C4-2B (cell line): ENCODE data around the gene PRPSAP1.

Experiments
- ZFX ChIP-seq: fragments of 450-650 bp; IDR thresholded peaks from 2 replicates; pipeline ENCODE4 v1.6.1; 2017
- TF ChIP-seq, protein P1 (sequence below): fragments of 450-650 bp; conservative IDR thresholded peaks from 2 replicates; pipeline ENCODE4 v1.5.1; 2017; ENCODE audit warnings: mild to moderate bottlenecking

DNA sequence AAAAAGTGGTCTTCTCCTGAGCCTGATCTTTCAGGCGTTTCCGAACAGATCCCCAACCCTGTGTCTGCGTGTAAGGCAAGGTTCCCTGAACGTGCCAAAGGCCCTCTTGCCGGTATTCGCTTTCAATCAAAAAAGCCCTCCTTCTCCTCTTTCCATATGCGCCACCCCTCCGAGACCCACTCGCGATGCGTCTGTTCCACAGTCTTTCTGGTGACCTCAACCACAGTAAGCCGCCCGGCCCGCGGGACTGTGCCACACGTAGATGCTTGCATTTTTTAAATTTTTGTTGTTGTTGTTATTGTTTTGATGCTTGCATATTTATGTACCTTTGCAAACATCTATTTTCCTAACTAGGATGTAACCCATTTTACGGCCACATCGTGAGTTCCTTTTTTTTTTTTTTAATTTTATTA, 607 bp upstream of the PRPSAP1 start:
- TF ChIP-seq, protein P1, sequence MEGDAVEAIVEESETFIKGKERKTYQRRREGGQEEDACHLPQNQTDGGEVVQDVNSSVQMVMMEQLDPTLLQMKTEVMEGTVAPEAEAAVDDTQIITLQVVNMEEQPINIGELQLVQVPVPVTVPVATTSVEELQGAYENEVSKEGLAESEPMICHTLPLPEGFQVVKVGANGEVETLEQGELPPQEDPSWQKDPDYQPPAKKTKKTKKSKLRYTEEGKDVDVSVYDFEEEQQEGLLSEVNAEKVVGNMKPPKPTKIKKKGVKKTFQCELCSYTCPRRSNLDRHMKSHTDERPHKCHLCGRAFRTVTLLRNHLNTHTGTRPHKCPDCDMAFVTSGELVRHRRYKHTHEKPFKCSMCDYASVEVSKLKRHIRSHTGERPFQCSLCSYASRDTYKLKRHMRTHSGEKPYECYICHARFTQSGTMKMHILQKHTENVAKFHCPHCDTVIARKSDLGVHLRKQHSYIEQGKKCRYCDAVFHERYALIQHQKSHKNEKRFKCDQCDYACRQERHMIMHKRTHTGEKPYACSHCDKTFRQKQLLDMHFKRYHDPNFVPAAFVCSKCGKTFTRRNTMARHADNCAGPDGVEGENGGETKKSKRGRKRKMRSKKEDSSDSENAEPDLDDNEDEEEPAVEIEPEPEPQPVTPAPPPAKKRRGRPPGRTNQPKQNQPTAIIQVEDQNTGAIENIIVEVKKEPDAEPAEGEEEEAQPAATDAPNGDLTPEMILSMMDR, result no peak
- no peak for TF ChIP-seq ZFX
